Measurements from ENCODE around the gene ENTREP1.

The ENTREP1 gene

DNA sequence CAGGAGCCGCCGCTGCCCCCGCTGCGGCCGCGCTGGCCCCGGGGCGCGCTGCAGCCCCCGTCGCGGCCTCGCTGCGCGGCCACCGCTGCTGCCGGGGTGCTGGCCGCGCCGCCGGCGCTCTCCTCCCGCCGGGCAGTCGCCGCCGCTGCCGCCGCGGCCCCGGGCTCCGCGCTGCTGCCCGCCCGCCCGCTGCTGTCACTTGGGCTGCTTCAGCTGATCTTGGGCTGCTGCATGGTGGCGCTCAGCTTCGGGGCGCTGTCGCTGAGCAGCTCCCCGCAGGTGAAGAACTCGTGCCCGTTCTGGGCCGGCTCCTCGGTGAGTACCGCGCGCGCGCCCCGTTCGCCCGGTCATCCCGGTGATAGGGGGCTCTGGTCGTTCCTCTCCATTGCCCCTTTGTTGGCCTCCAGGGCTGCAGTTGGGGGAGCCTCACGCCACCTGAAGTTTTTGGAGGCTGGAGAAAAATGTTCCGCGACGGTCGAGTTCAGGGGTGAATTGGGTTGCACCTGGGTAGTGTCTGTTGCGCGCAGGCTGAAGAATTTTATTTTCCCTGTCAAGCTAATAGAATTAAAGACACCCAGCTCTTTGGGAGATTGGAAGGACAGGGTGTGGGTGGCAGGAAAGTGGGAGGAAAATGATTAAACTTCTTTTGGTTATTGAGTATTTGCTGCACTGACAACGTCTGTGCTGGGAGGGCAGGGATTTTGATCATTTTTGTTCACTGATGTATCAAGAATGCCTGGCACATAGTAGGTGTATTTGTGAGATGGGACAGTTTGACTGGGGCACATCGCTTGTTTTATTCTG, 596 bp downstream of the ENTREP1 start:
- no peak for DNase-seq (ENCODE audit: low read depth)
- no peak overlapping the region for H3K4me3 ChIP-seq (ENCODE audit: low read depth, low read length)
- TF ChIP-seq POLR2A (IDR thresholded peaks at IDR 0.05; ENCODE audit: extremely low read depth, insufficient read length) (no peak), MAX (IDR thresholded peaks at IDR 0.05; ENCODE audit: low read depth, low read length) (no peak), MYC (IDR thresholded peaks at IDR 0.05; ENCODE audit: low read depth, low read length) (no peak)
- TF ChIP-seq, protein P1, sequence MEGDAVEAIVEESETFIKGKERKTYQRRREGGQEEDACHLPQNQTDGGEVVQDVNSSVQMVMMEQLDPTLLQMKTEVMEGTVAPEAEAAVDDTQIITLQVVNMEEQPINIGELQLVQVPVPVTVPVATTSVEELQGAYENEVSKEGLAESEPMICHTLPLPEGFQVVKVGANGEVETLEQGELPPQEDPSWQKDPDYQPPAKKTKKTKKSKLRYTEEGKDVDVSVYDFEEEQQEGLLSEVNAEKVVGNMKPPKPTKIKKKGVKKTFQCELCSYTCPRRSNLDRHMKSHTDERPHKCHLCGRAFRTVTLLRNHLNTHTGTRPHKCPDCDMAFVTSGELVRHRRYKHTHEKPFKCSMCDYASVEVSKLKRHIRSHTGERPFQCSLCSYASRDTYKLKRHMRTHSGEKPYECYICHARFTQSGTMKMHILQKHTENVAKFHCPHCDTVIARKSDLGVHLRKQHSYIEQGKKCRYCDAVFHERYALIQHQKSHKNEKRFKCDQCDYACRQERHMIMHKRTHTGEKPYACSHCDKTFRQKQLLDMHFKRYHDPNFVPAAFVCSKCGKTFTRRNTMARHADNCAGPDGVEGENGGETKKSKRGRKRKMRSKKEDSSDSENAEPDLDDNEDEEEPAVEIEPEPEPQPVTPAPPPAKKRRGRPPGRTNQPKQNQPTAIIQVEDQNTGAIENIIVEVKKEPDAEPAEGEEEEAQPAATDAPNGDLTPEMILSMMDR (IDR thresholded peaks at IDR 0.05; ENCODE audit: low read depth, low read length): no peak

- TF ChIP-seq MYC (IDR thresholded peaks at IDR 0.05; ENCODE audit: low read depth, low read length): no peak
- no peak for DNase-seq (ENCODE audit: low read depth)
- no peak overlapping the region for H3K4me3 ChIP-seq (ENCODE audit: low read depth, low read length)
Measured at GRCh38 chr9:69326261-69326660, 1.2 kb downstream of the ENTREP1 start.

DNA sequence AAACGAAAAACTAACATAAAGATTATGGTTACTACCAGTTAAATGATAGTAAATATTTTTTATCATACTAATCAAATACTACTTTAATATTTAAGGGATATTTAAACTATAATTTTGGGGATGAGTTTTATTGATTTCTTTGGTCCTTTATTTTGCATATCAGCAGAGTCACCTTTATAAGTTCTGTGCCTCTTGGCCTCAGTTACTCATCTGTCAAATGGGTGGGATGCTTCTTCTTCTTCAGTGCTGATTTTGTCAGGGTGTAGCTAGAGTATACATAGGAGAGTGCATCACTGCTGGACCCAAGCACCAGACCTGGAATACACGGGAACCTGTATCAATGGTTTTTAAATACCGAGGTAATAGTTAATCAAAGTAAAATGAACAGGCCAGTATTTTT, 5.6 kb downstream of the ENTREP1 start:
- no peak for TF ChIP-seq MAX (IDR thresholded peaks at IDR 0.05; ENCODE audit: low read depth, low read length)
- TF ChIP-seq, protein P1 (IDR thresholded peaks at IDR 0.05; ENCODE audit: low read depth, low read length): no peak
- no peak for TF ChIP-seq POLR2A (IDR thresholded peaks at IDR 0.05; ENCODE audit: extremely low read depth, insufficient read length)
- no peak for TF ChIP-seq MYC (IDR thresholded peaks at IDR 0.05; ENCODE audit: low read depth, low read length)
- no peak for DNase-seq (ENCODE audit: low read depth)
- H3K4me3 ChIP-seq (ENCODE audit: low read depth, low read length): no peak overlapping the region

DNA sequence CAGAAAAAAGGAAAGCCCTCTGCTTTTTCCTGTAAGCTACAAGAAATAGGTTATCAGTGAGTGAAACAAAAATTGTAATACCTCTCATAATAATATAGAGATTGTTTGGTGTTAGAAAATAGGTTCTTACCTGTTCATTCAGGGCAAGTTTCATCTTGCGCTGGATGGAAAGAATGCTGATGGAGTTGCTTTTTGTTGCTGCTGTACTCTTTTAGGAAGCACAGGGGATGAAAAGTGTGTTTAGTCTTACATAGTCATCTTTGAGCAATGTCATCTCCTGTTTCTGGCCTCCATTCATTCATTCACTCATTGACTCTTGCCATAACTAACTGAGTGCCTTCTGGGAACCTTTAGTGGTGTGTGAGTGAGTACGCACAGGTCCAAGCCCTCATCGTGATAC, 6.4 kb downstream of the ENTREP1 start:
- TF ChIP-seq, protein P1 (IDR thresholded peaks at IDR 0.05; ENCODE audit: low read depth, low read length): no peak
- TF ChIP-seq MAX (IDR thresholded peaks at IDR 0.05; ENCODE audit: low read depth, low read length) (no peak), MYC (IDR thresholded peaks at IDR 0.05; ENCODE audit: low read depth, low read length) (no peak), POLR2A (IDR thresholded peaks at IDR 0.05; ENCODE audit: extremely low read depth, insufficient read length) (no peak)
- no peak overlapping the region for H3K4me3 ChIP-seq (ENCODE audit: low read depth, low read length)
- DNase-seq (ENCODE audit: low read depth): no peak

DNA sequence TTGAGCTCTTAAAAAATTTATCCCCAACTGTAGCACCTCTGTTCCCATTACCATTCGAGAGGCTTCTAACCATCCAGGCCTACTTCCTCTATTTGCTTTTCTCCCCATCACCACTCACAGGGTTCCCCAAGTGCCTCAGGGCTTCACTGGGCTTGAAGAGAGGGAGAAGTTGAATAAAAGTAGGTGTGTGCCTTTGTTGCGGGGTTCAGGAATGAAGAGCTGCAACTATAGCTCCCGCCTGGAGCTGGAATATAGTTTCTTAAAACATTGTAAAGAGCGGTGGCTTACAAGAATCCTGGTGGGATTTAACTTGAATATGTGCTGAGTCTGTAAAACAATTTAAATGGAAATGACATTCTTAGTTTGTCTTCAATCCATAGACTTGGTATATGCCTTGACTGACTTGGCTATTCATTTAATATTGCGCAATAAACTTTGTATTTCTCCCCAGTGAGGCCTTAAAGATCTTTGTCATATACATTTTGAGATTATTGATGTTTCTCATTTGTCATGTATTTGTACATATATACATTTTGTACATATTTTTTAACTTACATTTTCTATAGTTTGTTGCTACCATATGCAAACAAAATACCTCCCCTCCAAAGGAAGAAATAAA, 7.2 kb downstream of the ENTREP1 start:
- H3K4me3 ChIP-seq (ENCODE audit: low read depth, low read length): no peak overlapping the region
- TF ChIP-seq MYC (IDR thresholded peaks at IDR 0.05; ENCODE audit: low read depth, low read length) (no peak), MAX (IDR thresholded peaks at IDR 0.05; ENCODE audit: low read depth, low read length) (no peak), POLR2A (IDR thresholded peaks at IDR 0.05; ENCODE audit: extremely low read depth, insufficient read length) (no peak)
- TF ChIP-seq, protein P1 (IDR thresholded peaks at IDR 0.05; ENCODE audit: low read depth, low read length): no peak
- no peak for DNase-seq (ENCODE audit: low read depth)

GRCh38 chr9:69333716-69334115, 8.7 kb downstream of the ENTREP1 start:
- DNase-seq (ENCODE audit: low read depth): no peak
- TF ChIP-seq MAX (IDR thresholded peaks at IDR 0.05; ENCODE audit: low read depth, low read length) (no peak), POLR2A (IDR thresholded peaks at IDR 0.05; ENCODE audit: extremely low read depth, insufficient read length) (no peak), MYC (IDR thresholded peaks at IDR 0.05; ENCODE audit: low read depth, low read length) (no peak)
- TF ChIP-seq, protein P1 (IDR thresholded peaks at IDR 0.05; ENCODE audit: low read depth, low read length): no peak

More at GRCh38 chr9:69333716-69334115, 8.7 kb downstream of the ENTREP1 start:
- H3K4me3 ChIP-seq (ENCODE audit: low read depth, low read length): no peak overlapping the region
